ENCODE results near the gene TFPT.

- TF ChIP-seq CTCF (IDR thresholded peaks at IDR 0.05) (no peak), POLR2AphosphoS5 (IDR thresholded peaks at IDR 0.05) (peak; percentile 56 to 89 (median 88)), POLR2A (IDR thresholded peaks at IDR 0.05) (peak; percentile 84)
Observed at GRCh38 chr19:54102421-54103169, 12.9 kb downstream of the TFPT start, which contains the start of gene NDUFA3.

Measured in transverse colon (tissue), 4 donors.